ENCODE measurements around the gene REG1B. TPM values are rescaled to one million over a fixed set of nuclear protein-coding genes. Genes with fewer than 3 reads are reported as not detected.

The REG1B gene
- total RNA-seq, 1 experiment from 2014 or later = not detected

DNA sequence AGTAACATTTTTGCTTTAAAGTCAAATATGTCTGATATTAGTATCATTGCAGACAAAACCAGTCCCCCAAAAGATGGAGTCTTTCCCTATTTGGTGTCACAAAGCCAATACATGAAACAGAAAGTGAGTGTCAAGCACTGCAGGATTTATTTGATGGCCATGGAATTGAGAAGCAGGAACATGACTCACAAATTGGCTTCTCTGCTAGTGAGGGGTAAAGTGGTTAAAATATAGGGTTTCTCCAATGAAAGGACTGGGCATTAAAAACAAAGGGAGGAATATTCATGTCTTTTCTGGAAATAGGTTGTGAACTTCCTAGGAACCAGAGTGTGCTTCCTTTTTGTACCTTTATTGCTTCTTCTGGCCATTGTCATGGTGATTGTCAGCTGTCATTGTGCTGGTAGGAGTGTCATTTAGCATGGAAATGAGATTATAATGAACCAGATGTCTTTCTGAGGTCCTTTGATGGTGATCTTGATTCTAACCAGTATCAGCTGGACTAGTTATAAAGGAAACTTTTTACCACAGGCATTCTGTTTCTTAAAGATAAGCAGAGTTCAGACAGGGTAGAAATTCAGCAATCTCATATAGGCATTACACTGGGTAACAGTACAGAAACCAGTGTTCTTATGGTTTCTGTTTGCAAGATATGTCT is 4.1 kb downstream of the REG1B start:
- Histone ChIP-seq H3K18ac (ENCODE audit: insufficient read length, low read depth, low read length) (no peak overlapping the region), H3K4me1 (ENCODE audit: insufficient read depth, low read length) (no peaks in the 10 kb centered on the region), H3K9me3 (ENCODE audit: control insufficient read depth, low read depth, low read length) (no peaks in the 10 kb centered on the region)

More for the DNA sequence above, 4.1 kb downstream of the REG1B start:
- no peak overlapping the region for H4K91ac ChIP-seq (ENCODE audit: insufficient read length, low read depth, low read length)
- H3K36me3 Mint-ChIP-seq (ENCODE audit: insufficient read depth in 1 of 3, low read depth in 3 of 3) = no peaks in the 10 kb centered on the region; a peak in 1 of 7 replicates
- no peak overlapping the region for H3K4me3 Mint-ChIP-seq
- H2BK5ac ChIP-seq (ENCODE audit: insufficient read length, low read length) = no peak overlapping the region
- H3K27me3 ChIP-seq (ENCODE audit: insufficient read depth, low read length) = no peaks in the 10 kb centered on the region
- H3K4me1 Mint-ChIP-seq = peaks cover 8% of the 10 kb centered on the region in 2 experiments
- no peak overlapping the region for H2BK15ac ChIP-seq (ENCODE audit: low read depth, low read length)
- H2AFZ ChIP-seq (ENCODE audit: low read length) = no peak overlapping the region
- no peak overlapping the region for H3T11ph ChIP-seq (ENCODE audit: low read length)
- H3K9ac ChIP-seq (ENCODE audit: extremely low read depth, insufficient read length, low read length) = no peak overlapping the region
- no peaks in the 10 kb centered on the region for H4K20me1 ChIP-seq (ENCODE audit: control insufficient read depth, insufficient read depth, insufficient read length)
- H3K4ac ChIP-seq (ENCODE audit: low read depth, low read length) = no peak overlapping the region
- no peak overlapping the region for H2AK5ac ChIP-seq (ENCODE audit: insufficient read length, low read length)
- TF ChIP-seq, protein P1, sequence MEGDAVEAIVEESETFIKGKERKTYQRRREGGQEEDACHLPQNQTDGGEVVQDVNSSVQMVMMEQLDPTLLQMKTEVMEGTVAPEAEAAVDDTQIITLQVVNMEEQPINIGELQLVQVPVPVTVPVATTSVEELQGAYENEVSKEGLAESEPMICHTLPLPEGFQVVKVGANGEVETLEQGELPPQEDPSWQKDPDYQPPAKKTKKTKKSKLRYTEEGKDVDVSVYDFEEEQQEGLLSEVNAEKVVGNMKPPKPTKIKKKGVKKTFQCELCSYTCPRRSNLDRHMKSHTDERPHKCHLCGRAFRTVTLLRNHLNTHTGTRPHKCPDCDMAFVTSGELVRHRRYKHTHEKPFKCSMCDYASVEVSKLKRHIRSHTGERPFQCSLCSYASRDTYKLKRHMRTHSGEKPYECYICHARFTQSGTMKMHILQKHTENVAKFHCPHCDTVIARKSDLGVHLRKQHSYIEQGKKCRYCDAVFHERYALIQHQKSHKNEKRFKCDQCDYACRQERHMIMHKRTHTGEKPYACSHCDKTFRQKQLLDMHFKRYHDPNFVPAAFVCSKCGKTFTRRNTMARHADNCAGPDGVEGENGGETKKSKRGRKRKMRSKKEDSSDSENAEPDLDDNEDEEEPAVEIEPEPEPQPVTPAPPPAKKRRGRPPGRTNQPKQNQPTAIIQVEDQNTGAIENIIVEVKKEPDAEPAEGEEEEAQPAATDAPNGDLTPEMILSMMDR (conservative IDR thresholded peaks at IDR 0.05) = no peak
- no peak overlapping the region for H3K27ac ChIP-seq (ENCODE audit: insufficient read length, low read depth, low read length)
- H3K23ac ChIP-seq (ENCODE audit: insufficient read length, low read depth, low read length) = no peak overlapping the region
- H3K56ac ChIP-seq (ENCODE audit: insufficient read length, low read depth, low read length) = no peak overlapping the region
- H3K9me3 Mint-ChIP-seq = peaks cover 3 to 12% of the 10 kb centered on the region in 2 experiments; a peak in 4 of 5 replicates
- H4K8ac ChIP-seq (replicated peaks; ENCODE audit: insufficient read length, low read depth, low read length) = no peak overlapping the region
- H2BK12ac ChIP-seq (ENCODE audit: insufficient read length, low read depth, low read length) = no peak overlapping the region
- H2BK20ac ChIP-seq (ENCODE audit: low read depth, low read length, poor library complexity, severe bottlenecking) = no peak overlapping the region
- no peaks in the 10 kb centered on the region for H3K79me2 ChIP-seq (ENCODE audit: insufficient read depth, low read length)
- no peak overlapping the region for H3K4me2 ChIP-seq (ENCODE audit: insufficient read depth, insufficient read length, low read length)
- no peak overlapping the region for H4K5ac ChIP-seq (ENCODE audit: insufficient read length, low read depth, low read length)
- H3K14ac ChIP-seq (ENCODE audit: insufficient read depth, low read length) = no peak overlapping the region
- H3K79me1 ChIP-seq (ENCODE audit: insufficient read depth, low read depth, low read length, poor library complexity, severe bottlenecking) = no peaks in the 10 kb centered on the region
- H3K23me2 ChIP-seq (ENCODE audit: insufficient read length, low read depth, low read length, poor library complexity, severe bottlenecking) = no peaks in the 10 kb centered on the region
- H3K27ac Mint-ChIP-seq = no peak overlapping the region
- DNase-seq = no peak
- no peak overlapping the region for H2BK120ac ChIP-seq (ENCODE audit: low read depth, low read length, poor library complexity, severe bottlenecking)
- peaks cover 2% of the 10 kb centered on the region for H3K27me3 Mint-ChIP-seq (ENCODE audit: low read depth)

Data from H9 (cell line).